Fibroblast of skin of left quadriceps (primary cell): ENCODE data around the gene BCL7C.
A peak's percentile ranks its signal among the peaks of the same experiment; 100 is the strongest.
"Not testable (repeated sequence)": the region's sequence is repeated elsewhere in the genome, so short reads cannot be mapped to it uniquely, and the experiment has no call there.

Source experiments
- DNase-seq, 2 experiments: peaks; one replicate each; pipeline ENCODE4 v3.0.0-alpha.2; 2013; ENCODE audit warnings: low read depth in 2 of 2

Gene BCL7C

DNA sequence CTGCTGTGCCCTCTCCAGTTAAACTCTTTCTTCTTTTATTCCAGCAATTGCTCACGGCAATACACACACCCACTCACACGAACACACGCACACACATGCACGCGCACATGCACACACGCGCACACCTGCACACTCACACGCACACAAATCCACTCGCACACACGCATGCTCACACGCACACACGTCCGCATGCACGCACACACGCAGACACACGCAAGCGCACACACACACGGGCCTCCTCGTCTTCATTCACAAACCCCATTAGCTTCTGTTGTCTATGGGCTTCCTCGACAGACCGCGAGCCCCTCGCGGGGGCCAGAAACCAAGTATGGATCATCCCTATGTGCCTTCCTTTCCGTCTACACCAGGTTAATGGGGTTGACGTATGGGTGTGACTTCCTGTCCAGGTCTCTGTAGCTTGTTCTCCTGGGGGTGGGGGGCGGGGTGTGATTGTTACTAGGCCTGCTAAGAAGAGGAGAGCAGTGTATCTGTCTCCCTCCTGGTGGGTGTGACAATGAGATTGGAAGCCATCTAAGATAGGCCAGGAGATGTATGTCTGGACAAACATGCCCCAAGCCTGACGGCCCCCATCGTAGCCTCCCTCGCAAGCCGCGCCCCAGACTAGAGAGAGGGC is 1.9 kb upstream of the BCL7C start:
- DNase-seq: no peak

DNA sequence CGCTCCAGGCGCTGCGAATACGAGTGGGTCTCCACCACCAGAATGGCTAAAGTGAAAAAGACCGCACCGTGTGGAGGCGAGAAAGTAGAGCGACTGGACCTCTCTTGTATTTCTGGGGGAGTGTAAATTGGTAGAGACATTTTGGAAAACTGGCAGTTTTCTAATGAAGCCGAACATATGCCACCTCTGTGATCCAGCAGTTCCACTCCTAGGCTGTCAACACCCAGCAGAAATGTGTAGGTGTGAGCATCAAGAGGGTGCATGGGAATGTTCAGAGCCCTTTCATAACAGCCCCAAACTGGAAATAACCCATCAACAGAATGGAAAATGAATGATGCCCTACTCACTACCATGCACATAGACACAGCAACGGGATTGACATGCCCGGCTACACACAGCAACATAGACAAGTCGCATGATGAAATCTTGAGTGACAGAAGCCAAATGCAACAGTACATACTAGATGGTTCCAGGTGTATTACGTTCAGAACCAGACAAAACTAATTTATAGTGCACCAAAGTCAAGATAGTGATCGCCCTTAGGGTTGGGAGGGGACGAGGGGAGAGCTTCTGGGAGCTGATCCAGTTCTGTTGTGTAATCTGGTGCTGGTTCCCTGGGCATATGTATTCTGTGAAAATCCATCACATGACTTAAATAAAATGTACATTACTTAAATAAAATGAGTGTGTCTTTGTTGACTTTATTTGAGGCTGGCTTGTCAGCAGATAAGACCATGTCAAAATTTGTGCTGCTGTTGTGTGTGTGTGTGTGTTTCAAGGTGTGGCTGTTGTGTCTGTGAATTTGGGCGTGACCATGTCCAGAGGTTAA is 877 bp upstream of the BCL7C start:
- no peak for DNase-seq

DNA sequence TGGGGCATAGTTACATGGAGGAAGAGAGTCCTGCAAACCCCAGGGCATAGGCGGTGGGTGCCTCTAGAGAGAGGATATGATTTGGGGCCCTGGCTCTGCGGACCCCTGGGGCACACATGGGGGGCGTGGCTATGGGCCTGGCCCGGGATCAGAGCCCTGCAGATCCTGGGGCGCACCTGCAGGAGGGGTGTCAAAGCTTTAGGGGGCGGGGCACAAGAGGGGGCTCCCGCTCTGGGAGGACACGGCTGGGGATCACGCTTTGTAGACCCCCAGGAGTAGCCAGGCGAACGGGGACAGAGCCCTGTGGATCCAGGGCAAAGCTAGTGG is 497 bp downstream of the BCL7C start:
- DNase-seq: no peak

DNA sequence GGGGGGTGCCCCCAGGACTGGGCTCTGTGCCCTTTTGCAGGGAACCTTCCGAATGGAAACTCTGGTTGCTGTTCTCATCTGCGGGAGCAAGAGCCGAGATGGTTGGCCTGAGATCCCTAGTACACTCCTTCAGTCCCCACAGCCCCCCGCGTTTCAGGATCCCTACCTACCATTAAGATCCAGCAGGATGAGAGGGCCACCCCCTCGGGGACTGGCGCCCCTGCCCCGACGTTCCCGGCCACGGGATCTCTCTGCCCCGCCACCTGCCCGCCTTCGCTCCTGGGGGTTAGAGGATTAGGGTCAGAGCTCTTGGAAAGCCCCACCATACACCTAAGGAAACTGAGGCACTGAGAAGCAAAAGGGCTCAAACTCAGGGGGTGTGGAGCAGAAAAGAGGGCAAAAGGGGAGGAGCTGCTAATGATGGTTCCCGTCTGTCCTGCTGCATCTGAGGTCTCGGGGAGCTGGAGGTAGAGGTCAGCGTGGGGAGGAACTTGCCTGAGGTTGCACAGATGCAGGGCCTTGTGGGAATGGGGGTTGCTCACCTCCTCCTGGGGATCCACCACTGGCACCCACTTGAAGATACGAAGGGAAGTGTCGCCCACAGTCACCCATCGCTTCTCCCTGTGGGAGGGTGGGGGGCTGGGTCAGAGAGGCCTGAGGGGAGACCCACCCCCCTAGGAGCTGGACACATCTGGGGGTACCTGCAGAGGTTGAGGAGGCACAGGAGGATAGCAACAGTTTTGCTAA is 1.0 kb downstream of the BCL7C start:
- DNase-seq: no peak

DNA sequence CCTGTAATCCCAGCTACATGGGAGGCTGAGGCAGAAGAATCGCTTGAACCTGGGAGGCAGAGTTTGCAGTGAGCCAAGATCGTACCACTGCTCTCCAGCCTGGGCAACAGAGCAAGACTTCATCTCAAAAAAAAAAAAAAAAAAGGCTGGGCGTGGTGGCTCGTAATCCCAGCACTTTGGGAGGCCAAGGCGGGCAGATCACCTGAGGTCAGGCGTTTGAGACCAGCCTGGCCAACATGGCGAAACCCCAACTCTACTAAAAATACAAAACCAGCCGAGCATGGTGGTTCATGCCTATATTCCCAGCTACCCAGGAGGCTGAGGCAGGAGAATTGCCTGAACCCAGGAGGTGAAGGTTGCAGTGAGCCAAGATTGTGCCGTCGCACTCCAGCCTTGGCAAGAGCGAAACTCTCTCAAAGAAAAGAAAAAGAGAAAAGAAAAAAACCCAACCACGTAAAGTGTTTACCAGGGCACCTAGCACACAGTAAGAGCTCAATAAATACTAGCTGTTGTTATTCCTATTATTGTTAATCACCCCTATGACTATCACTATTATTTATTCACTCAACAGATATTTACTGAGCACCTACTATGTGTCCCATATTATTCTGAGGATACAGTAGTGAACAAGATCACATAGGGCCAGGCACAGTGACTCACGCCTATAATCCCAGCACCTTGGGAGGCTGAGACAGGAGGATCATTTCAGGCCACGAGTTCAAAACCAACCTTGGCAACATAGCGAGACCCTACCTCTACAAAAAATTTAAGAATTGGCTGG is 2.6 kb downstream of the BCL7C start:
- not testable (repeated sequence) for DNase-seq

DNA sequence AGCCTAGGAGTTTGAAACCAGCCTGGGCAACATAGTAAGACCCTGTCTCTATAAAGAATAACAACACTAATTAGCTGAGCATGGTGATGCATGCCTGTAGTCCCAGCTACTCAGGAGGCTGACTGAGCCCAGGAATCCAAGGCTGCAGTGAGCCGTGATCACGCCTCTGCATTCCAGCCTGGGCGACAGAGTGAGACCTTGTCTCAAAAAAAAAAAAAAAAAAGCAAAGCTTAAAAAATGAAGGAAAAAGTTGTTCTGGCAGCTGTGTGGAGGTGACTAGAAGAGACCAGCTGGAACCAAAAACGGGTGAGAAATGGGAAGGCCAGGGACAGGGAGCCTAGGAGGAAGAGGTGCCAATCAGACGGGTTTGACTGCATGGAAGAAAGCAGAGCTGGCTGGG is 4.2 kb downstream of the BCL7C start:
- DNase-seq: no peak

DNA sequence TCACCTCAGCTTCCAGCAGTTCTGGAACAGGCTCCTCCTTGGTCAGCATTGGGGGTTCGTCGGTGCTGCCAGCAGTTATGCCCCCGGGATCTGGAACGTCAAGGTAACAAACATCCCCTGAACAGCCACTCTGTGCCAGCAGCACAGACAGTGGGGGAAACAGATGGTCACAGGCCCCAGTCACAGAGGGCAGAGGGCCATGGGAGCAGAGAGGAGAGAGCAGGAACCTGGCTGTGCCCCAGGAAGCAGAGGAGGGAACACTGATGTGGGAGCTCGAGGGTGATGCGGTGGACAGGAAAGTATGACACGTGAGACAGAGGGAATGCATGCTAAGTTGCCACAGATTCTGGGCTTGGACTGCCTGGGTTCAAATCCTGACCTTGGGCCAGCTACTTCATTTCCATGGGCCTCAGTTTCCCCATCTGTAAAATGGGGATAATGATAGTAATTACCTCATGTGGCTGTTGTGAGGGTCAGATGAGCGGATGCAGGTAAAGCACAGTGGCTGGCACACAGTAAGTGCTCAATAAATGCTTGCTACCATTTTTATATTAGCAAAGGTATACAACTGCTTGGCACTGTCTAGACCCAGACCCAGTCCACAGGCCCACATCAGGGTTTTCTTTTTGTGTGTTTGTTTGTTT is 4.9 kb downstream of the BCL7C start:
- DNase-seq: no peak

DNA sequence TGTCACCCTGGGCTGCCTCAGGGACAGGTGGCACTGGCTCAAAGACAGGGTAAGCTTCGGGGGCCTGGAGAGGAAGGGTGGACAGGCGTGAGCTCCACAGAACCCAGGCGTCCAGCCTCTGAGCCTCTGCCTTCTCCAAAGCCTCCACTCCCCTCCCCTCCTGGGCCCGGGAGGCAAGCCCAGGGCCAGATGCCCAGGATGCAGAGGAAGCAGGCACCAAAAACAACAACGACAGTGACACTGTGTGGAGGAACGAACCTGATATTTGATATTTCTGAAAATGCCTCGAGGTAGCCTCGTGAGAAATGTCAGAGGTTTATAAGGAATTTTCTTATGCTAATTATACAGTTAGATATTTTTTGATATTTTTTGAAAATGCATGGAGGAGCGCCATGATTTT is 6.0 kb downstream of the BCL7C start:
- DNase-seq: no peak

DNA sequence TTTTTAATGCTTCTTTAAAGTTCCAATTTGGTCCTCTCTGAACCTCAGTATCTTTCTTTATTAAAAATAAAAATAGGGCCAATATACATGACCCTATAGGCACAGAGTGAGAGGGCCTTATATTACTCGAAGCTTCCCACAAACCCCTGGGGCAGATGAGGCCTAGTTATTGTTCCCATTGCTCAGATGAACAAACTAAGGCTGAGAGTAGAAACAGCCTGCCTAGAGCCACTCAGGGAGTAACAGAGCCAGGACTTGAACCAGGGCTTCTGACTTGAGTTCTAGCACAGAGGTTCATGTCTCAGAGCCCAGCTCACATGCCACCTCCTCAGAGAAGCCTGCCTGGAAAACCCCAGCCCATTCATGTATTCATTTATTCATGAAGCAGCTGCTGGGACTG is 7.7 kb downstream of the BCL7C start:
- DNase-seq: no peak

DNA sequence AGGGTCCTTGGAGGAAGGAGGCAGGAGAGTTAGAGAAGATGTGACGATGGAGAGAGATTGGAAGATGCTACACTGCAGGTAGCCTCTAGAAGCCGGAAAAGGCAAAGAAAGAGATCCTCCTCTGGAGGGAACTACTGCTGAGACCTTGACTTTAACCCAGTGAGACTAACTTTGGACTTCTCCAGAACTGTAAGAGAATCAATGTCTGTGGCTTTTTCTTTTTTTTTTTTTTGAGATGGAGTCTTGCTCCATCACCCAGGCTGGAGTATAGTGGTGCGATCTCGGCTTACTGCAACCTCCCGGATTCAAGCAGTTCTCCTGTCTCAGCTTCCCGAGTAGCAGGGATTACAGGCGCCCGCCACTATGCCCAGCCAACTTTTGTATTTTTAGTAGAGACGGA is 8.7 kb downstream of the BCL7C start:
- no peak for DNase-seq

DNA sequence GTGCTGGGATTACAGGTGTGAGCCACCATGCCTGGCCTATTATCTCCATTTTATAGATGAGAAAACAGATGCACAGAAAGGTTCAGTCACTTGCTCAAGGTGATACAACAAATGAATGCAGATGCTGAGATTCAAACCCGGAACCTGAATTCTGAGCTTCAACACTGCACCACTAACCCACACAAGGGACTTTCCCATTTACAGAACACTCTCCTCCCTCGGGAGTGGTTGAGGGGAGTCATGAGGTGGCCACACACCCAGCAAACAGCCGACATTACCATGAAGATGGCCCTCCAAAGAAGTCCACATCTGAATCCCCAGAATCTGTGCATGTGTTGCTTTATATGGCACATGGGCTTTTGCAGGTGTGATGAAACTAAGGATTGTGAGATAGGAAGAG is 9.1 kb downstream of the BCL7C start:
- DNase-seq: no peak

DNA sequence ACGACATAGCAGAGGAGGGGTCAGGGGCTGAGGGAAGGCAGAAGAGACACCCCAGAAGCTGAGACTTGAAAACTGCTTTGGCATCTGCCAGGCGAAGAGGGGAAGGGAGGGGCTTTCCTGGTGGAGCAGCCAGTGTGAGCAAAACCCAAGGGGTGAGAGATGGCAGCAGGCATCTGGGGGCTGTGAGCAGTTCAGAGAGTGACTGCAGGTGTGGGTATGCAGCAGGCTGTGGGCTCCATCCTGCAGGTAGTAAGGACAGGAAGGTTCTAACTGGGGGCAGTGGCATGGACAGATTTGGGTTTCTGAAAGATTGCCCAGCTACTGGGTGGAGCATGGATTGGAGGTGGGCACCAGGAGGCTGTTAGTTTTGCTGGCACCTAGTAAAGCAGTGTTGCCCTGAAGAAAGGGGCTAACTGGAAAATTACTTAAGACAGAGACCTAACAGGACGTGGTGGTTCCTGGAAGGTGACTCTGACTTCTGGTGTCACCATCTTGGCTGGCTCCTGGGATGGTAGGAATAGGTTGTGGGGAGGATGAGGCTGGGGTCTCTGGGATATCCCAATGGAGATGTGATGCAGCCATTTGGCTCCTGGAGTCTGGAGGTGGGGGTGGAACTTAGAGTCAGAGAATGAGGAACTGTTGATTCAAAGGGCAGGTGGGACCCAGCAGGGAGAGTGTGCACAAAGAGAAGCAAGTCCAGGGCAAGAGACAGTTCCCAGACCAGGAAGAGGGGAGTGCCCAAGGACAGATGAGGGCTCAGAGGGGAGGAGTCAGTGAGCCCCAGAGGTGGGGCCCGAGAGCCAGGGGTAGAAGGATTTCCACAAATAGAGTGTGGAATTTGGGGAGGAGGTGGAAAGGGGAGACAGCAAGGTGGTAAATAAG is 11.2 kb downstream of the BCL7C start:
- DNase-seq: no peak

DNA sequence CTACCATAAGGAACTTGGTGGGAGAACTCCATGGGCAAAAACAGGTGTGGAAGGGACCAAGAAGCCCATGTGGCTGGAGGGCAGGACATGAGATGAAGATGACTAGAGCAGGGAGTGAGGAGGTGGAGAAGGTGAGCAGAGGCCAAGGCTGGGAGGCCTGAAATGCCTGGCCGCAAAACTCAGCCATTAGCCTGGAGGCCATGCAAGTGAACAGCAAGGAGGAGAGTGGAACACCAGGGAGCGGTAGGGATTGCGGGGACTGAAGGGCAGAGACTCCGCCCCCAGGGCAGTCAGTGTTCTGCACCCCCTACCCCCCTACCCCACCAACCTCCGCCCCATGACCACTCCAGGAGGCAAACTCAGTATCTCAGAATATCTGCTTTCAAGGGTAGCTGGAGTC is 17.0 kb downstream of the BCL7C start:
- no peak for DNase-seq

DNA sequence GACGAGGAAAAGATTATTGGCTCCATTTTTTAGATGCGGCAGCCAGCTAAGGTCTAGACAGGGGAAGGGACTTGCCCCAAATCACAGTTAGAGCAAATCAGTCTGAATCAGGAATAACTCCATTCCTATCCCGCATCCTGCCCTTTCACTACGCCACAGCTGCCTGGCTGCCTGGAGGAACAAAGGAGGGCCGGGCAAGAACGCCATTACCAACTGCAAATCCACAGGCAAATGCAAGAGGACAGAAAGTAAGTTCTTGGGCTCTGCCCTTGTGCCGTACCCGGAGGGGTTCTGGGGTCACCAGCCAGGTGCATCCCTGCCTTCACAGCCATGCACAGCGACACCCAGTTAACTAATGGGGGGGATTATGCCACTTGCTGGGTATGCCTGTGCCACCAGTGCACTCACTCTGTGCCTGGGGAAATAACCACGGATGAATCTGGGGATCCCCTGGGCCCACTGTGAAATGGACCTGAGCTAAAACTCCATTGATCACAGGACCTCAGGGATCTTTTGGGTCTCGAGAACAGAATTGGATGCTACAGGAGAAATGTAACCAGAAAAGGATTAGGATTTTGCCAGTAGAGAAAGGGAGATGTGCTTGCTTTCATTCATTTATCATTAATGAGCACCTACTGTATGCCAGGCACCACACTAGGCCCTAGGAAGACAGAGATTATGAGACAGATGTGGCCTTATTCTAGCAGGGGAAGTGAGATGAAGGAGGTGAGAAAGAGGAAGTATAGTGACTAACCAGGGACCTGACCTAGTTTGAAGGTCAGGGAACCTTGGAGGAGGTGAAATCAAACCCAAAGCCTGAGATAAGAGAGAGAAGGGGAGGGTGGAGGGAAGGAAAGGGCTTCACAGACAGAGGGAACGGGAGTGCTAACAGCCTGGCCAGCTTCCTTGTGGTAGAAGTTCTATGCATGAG is 17.7 kb downstream of the BCL7C start:
- DNase-seq: peak in 1 of 2 experiments; percentile 3

DNA sequence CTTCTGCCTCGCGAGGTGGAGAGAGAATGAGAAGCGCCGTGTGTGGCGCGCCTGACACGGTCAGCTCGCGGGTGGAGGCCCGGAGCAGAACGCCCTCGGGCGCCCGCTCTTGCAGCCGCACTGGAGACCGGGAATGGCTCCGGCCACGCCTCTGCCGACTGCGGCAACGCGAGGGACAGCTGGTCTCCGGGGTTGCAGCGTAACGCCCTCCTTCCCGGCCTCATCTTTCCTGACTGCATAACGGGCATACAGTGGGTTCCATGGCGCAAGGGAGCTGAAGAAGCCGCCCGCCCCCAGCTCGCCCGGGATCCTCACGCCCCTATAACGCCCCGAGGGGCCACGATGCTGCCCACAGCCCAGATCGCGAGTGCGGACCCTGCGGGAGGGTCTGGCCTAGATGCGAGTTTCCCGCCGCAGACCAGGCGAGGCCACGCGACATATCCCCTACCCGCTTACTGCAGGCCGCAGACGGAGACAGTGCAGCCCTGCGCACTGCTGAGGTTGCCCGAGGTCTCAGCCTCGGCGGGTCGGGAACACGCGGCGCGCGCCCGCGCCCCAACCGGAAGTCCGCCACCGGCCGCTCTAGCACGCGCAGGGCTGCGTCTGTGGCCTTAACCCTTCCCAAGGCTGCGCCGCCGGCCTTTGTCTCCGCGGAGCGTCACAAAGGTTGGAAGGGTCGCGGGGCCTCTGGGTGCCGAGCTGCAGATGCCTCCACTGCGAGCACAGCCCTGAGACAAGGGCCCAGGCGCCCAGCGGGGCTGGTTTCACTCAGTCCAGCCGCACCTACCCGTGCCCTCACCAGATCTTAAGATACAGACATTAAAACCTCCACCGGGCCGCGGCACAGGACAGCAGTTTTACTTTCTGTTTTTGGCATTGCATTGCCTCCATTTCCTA is 18.8 kb downstream of the BCL7C start:
- peak; percentile 63 for DNase-seq

DNA sequence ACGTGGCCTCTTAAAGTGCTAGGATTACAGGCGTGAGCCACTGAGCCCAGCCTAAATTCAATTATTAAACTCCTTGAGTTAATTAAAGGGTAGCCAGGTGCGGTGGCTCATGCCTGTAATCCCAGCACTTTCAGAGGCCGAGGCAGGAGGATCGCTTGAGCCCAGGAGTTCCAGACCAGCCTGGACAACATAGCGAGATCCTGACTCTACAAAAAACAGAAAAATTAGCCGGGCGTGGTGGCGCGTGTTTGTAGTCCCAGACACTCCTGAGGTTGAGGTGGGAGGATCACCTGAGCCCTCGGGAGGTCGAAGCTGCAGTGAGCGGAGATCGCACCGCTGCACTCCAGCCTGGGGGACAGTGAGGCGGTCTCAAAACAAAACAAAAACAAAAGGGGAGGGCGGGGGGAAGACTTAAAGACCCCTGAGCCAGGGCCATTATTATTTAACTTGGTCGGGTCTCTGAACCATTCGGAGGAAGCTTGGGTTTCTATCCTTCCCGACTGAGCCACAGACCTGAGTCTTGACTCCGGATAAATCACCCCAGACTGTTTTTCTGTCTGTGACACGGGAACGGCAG is 19.5 kb downstream of the BCL7C start:
- DNase-seq: no peak

DNA sequence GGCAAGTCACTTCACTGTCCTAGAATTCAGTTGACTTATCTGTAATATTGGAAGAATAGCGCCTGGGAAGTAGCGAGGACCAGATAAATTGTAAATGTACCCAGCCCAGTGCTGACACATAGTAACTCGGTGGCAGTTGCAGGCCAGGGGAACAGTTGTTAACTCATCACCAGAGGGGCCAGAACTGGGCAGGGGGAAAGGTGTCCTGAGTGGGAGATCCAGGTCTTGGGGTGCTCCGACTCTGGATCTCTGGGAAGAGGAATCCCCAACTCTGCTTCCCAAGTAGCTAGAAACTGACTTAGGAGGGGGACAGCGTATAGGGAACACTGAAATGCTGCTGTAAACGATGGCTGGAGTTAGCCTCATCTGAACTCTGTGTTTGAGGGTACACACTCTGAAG is 23.0 kb downstream of the BCL7C start:
- no peak for DNase-seq

DNA sequence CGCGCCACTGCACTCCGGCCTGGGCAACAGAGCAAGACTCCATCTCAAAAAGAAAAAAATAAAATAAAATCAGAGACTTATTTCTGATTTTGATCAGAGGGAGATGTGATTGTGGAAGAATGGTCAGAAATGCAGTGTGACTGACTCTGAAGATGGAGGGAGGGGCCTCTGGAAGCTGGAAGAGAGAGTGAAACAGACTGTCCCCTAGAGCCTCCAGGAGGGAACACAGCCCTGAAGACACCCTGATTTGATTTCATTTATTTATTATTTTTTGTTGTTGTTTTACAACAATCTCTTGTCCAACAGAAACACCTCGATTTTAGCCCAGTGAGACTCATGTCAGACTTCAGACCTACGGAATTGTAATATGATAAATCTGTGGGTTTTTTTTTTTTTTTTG is 26.1 kb downstream of the BCL7C start:
- DNase-seq: no peak
